T-cell (primary cell): Measurements from ENCODE around the gene KIF9. TPM values are rescaled to one million over a fixed set of nuclear protein-coding genes. Genes with fewer than 3 reads are reported as not detected.
A peak's percentile ranks its signal among the peaks of the same experiment; 100 is the strongest.

Experiments
- ATAC-seq, 4 experiments: fragments of 200-7000 bp in 3 of 4; fragments of 150-1000 bp in 1 of 4; cut with Tn5 transposase; replicated peaks in 1 of 4; 1 replicate in 3 of 4; 2 replicates in 1 of 4; pipeline ENCODE4 v1.10.0; 2021; ENCODE audit warnings: moderate library complexity in 3 of 4, mild to moderate bottlenecking in 2 of 4, moderate number of reproducible peaks in 1 of 4
- CTCF ChIA-PET, 2 donors: fragments of 300-600 bp; sonication (Branson Sonifier 250); formaldehyde crosslinking; loops; one replicate each; lab custom pipeline; 2022; ENCODE audit warnings: antibody characterized with exemption in 2 of 2; lab: Charles Lee
- POLR2A ChIA-PET, 2 donors: fragments of 300-600 bp; sonication (Branson Sonifier 250); formaldehyde crosslinking; loops; one replicate each; lab custom pipeline; 2022; ENCODE audit warnings: antibody characterized with exemption in 2 of 2; lab: Charles Lee
- DNase-seq, 35 experiments: peaks; one replicate each; pipeline versions ENCODE4 v3.0.0 to v3.0.0-alpha.2; 2013 to 2023
- H3K27ac ChIP-seq: one replicate; pipeline ENCODE4 v1.5.1; 2013; ENCODE audit warnings: low read length
- H3K27me3 ChIP-seq, 2 experiments: replicated peaks in 1 of 2; 1 replicate in 1 of 2; 2 replicates in 1 of 2; pipeline versions ENCODE4 v1.6.1 to v1.7.0; 2013; ENCODE audit warnings: low read length in 1 of 2, mixed read lengths in 1 of 2; ENCODE audit not compliant: control insufficient read depth in 2 of 2, insufficient read depth in 2 of 2; ENCODE audit errors: extremely low read depth in 1 of 2
- H3K36me3 ChIP-seq, 2 donors: 1 replicate in 1 of 2; 2 replicates in 1 of 2; pipeline versions ENCODE4 v1.6.1 to v1.7.0; 2013; ENCODE audit warnings: low read length in 1 of 2; ENCODE audit not compliant: control insufficient read depth in 2 of 2, insufficient read depth in 1 of 2; ENCODE audit errors: extremely low read depth in 1 of 2
- H3K4me1 ChIP-seq, 2 experiments: 1 replicate in 1 of 2; 2 replicates in 1 of 2; pipeline versions ENCODE4 v1.6.1 to v1.7.0; 2013; ENCODE audit warnings: low read length in 2 of 2, mixed read lengths in 1 of 2; ENCODE audit not compliant: insufficient read depth in 2 of 2, control insufficient read depth in 1 of 2; ENCODE audit errors: extremely low read depth in 1 of 2
- H3K4me3 ChIP-seq, 2 donors: 1 replicate in 1 of 2; 2 replicates in 1 of 2; pipeline versions ENCODE4 v1.5.1 to v1.7.0; 2013; ENCODE audit warnings: mild to moderate bottlenecking in 2 of 2, low read length in 1 of 2, moderate library complexity in 1 of 2; ENCODE audit not compliant: control insufficient read depth in 1 of 2; ENCODE audit errors: extremely low read depth in 1 of 2
- H3K9me3 ChIP-seq: 2 replicates; pipeline ENCODE4 v1.7.0; 2013
- H3K27ac Mint-ChIP-seq, 2 donors: one replicate each; pipeline ENCODE4 v1.8.0; 2020 to 2021; ENCODE audit warnings: mild to moderate bottlenecking in 2 of 2, mixed read lengths in 2 of 2
- H3K27me3 Mint-ChIP-seq, 2 donors: one replicate each; pipeline ENCODE4 v1.8.0; 2021 to 2022; ENCODE audit warnings: mixed read lengths in 2 of 2
- H3K36me3 Mint-ChIP-seq: one replicate; pipeline ENCODE4 v1.8.0; 2021; ENCODE audit warnings: mixed read lengths
- H3K4me1 Mint-ChIP-seq, 3 donors: one replicate each; pipeline ENCODE4 v1.8.0; 2020 to 2022; ENCODE audit warnings: mixed read lengths in 3 of 3, mild to moderate bottlenecking in 1 of 3
- H3K4me3 Mint-ChIP-seq, 3 donors: one replicate each; pipeline ENCODE4 v1.8.0; 2020 to 2022; ENCODE audit warnings: mild to moderate bottlenecking in 3 of 3, mixed read lengths in 3 of 3, moderate library complexity in 3 of 3
- H3K9me3 Mint-ChIP-seq, 3 donors: one replicate each; pipeline ENCODE4 v1.8.0; 2020 to 2022; ENCODE audit warnings: mixed read lengths in 3 of 3
- WGBS: methylation state at CpG from one replicate; pipeline ENCODE4 v1.1.5; 2013; ENCODE audit warnings: missing lambda C conversion rate; ENCODE audit not compliant: insufficient coverage; 5-methylcytosine and 5-hydroxymethylcytosine counted together
- total RNA-seq, 35 experiments: library from RNA in 6 of 35; stranded (reverse) in 6 of 35; fragments of 120-200 nt in 1 of 35; gene quantifications; one replicate each; pipeline versions ENCODE4 v1.2.1 to v1.2.4 and lab custom pipeline; 2013 to 2026

Gene KIF9
- total RNA-seq, 5 donors from 2014 or later (not counting 1 experiment from before 2014, with no cell fraction given) = 2.6 to 15.2 (median 2.9) TPM

GRCh38 chr3:47228088-47228487 lies 54.5 kb downstream of the KIF9 start:
- no peak for DNase-seq
- ChIA-PET POLR2A (no interaction called here), CTCF (no interaction called here)
- no peak overlapping the region for H3K4me3 Mint-ChIP-seq
- ATAC-seq = no peak
- H3K36me3 ChIP-seq = no peaks in the 10 kb centered on the region
- H3K27ac ChIP-seq = no peak overlapping the region
- WGBS = 100% methylated on average over 1 of the region's 1 CpG
- no peak overlapping the region for H3K27ac Mint-ChIP-seq
- H3K9me3 ChIP-seq = no peaks in the 10 kb centered on the region
- no peaks in the 10 kb centered on the region for H3K36me3 Mint-ChIP-seq
- H3K4me3 ChIP-seq = no peak overlapping the region
- no peaks in the 10 kb centered on the region for H3K27me3 Mint-ChIP-seq
- H3K9me3 Mint-ChIP-seq = no peaks in the 10 kb centered on the region
- peaks cover 0 to 2% (median 0%) of the 10 kb centered on the region in 3 donors for H3K4me1 Mint-ChIP-seq
- peaks cover 0 to 2% of the 10 kb centered on the region in 2 experiments for H3K27me3 ChIP-seq
- no peaks in the 10 kb centered on the region for H3K4me1 ChIP-seq

- Histone ChIP-seq H3K27ac (no peak overlapping the region), H3K4me3 (no peak overlapping the region), H3K4me1 (no peaks in the 10 kb centered on the region), H3K36me3 (no peaks in the 10 kb centered on the region), H3K27me3 (peaks cover 0 to 2% of the 10 kb centered on the region in 2 experiments), H3K9me3 (no peaks in the 10 kb centered on the region)
- no peak overlapping the region for H3K4me3 Mint-ChIP-seq
- ATAC-seq = no peak
- H3K27ac Mint-ChIP-seq = no peak overlapping the region
- no peaks in the 10 kb centered on the region for H3K36me3 Mint-ChIP-seq
- H3K4me1 Mint-ChIP-seq = peaks cover 0 to 2% (median 0%) of the 10 kb centered on the region in 3 donors
- ChIA-PET CTCF (no interaction called here), POLR2A (no interaction called here)
- DNase-seq = peak in 1 of 35 experiments; percentile 5
- 73% methylated on average over 6 of the region's 7 CpGs for WGBS
- no peaks in the 10 kb centered on the region for H3K9me3 Mint-ChIP-seq
- H3K27me3 Mint-ChIP-seq = no peaks in the 10 kb centered on the region
These were observed 54.9 kb downstream of the KIF9 start for GRCh38 chr3:47227678-47228077.

GRCh38 chr3:47225310-47225906 lies 57.2 kb downstream of the KIF9 start:
- H3K27ac ChIP-seq = no peak overlapping the region
- POLR2A ChIA-PET = interaction anchor here in 1 of 2 donors (0.5 kb wide), 1 partner anchor 300 kb away, joined by 3 read pairs; no protein-coding TSS in a partner anchor
- Mint-ChIP-seq H3K9me3 (no peaks in the 10 kb centered on the region), H3K27ac (no peak overlapping the region), H3K4me1 (peaks cover 0 to 2% (median 0%) of the 10 kb centered on the region in 3 donors), H3K4me3 (no peak overlapping the region), H3K27me3 (no peaks in the 10 kb centered on the region), H3K36me3 (no peaks in the 10 kb centered on the region)
- no peaks in the 10 kb centered on the region for H3K4me1 ChIP-seq
- H3K4me3 ChIP-seq = no peak overlapping the region
- no peaks in the 10 kb centered on the region for H3K27me3 ChIP-seq
- WGBS = 93% methylated on average over 4 of the region's 5 CpGs
- ATAC-seq = no peak
- H3K36me3 ChIP-seq = no peaks in the 10 kb centered on the region
- no peaks in the 10 kb centered on the region for H3K9me3 ChIP-seq
- CTCF ChIA-PET = interaction anchor here in 1 of 2 donors (0.6 kb wide), 1 partner anchor 15 kb away, joined by 3 read pairs; no protein-coding TSS in a partner anchor
- no peak for DNase-seq

- no peaks in the 10 kb centered on the region for H3K9me3 Mint-ChIP-seq
- H3K36me3 Mint-ChIP-seq = no peaks in the 10 kb centered on the region
- H3K9me3 ChIP-seq = no peaks in the 10 kb centered on the region
- H3K4me1 ChIP-seq = no peaks in the 10 kb centered on the region
- DNase-seq (no peak), ATAC-seq (no peak)
- no peak overlapping the region for H3K4me3 Mint-ChIP-seq
- ChIA-PET POLR2A (no interaction called here), CTCF (no interaction called here)
- no peaks in the 10 kb centered on the region for H3K27me3 ChIP-seq
- H3K4me1 Mint-ChIP-seq = peaks cover 0 to 2% (median 0%) of the 10 kb centered on the region in 3 donors
- no peak overlapping the region for H3K27ac Mint-ChIP-seq
- H3K27me3 Mint-ChIP-seq = no peaks in the 10 kb centered on the region
- H3K27ac ChIP-seq = no peak overlapping the region
- WGBS = no CpG with 5 or more reads among the region's 3 CpGs
- no peak overlapping the region for H3K4me3 ChIP-seq
- no peaks in the 10 kb centered on the region for H3K36me3 ChIP-seq
These were observed 58.8 kb downstream of the KIF9 start for GRCh38 chr3:47223755-47224154.

GRCh38 chr3:47221798-47222197 lies 60.8 kb downstream of the KIF9 start:
- Histone ChIP-seq H3K36me3 (no peaks in the 10 kb centered on the region), H3K4me3 (no peak overlapping the region), H3K9me3 (no peaks in the 10 kb centered on the region), H3K4me1 (no peaks in the 10 kb centered on the region), H3K27me3 (no peaks in the 10 kb centered on the region), H3K27ac (no peak overlapping the region)
- no peak overlapping the region for H3K4me3 Mint-ChIP-seq
- no peak for ATAC-seq
- no CpG with 5 or more reads among the region's 1 CpG for WGBS
- no peaks in the 10 kb centered on the region for H3K9me3 Mint-ChIP-seq
- ChIA-PET POLR2A (no interaction called here), CTCF (no interaction called here)
- no peaks in the 10 kb centered on the region for H3K27me3 Mint-ChIP-seq
- no peaks in the 10 kb centered on the region for H3K4me1 Mint-ChIP-seq
- H3K36me3 Mint-ChIP-seq = no peaks in the 10 kb centered on the region
- no peak for DNase-seq
- H3K27ac Mint-ChIP-seq = no peak overlapping the region

GRCh38 chr3:47210863-47211405 lies 71.7 kb downstream of the KIF9 start:
- no peaks in the 10 kb centered on the region for H3K36me3 Mint-ChIP-seq

More at GRCh38 chr3:47210863-47211405, 71.7 kb downstream of the KIF9 start:
- Histone ChIP-seq H3K36me3 (no peaks in the 10 kb centered on the region), H3K27me3 (no peaks in the 10 kb centered on the region), H3K4me1 (no peaks in the 10 kb centered on the region), H3K9me3 (no peaks in the 10 kb centered on the region), H3K27ac (no peak overlapping the region), H3K4me3 (no peak overlapping the region)
- ChIA-PET CTCF (interaction anchor here in 1 of 2 donors (0.7 kb wide), 1 partner anchor 557 kb away, joined by 3 read pairs; no protein-coding TSS in a partner anchor), POLR2A (no interaction called here)
- DNase-seq (no peak), ATAC-seq (no peak)
- H3K9me3 Mint-ChIP-seq = no peaks in the 10 kb centered on the region
- H3K27ac Mint-ChIP-seq = no peak overlapping the region
- H3K4me1 Mint-ChIP-seq = no peaks in the 10 kb centered on the region
- no peak overlapping the region for H3K4me3 Mint-ChIP-seq
- no peaks in the 10 kb centered on the region for H3K27me3 Mint-ChIP-seq
- WGBS = 91% methylated on average over 2 of the region's 3 CpGs
